NCI-H146 treated with DMSO at 0.1 percent for 48 hours (cell line): ENCODE results near the gene SPIC.

Source experiments
- DNase-seq: peaks from one replicate; lab custom pipeline; 2025; ENCODE audit not compliant: unreplicated experiment; lab: John Stamatoyannopoulos, UW

The SPIC gene

GRCh38 chr12:101527682-101528081 lies 52.5 kb downstream of the SPIC start:
- DNase-seq, result no peak

DNA sequence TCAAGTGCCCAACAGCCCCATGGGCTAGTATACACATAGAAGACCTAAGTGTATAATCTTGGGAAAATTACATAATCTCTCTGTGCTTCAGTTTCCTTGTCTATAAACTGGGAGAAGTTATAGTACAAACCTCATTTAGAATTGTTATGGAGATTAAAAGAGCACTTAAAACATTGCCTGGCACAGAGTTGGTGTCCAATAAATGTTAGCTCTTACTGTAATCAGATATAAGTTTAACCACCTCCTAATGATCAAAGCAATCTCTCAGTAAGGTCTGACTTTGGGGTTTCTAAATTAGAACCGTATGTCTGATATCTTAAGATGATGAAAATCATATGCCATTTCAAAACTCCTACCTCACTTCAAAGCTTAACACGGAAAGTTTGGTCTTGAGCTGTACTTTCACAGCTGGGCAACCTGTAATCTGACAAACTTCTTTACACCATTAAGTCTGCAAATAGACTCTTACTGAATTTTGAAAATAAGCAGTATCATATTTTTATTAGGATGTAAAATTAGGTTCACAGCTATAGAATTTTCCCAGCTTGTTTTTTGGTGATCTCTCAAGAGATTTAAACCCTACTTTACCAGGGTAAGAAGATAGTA lies 61.0 kb downstream of the SPIC start:
- no peak for DNase-seq
